Measurements from ENCODE around the gene EPB41L5. TPM values are rescaled to one million over a fixed set of nuclear protein-coding genes. Genes with fewer than 3 reads are reported as not detected.

EPB41L5 gene
- total and polyA plus RNA-seq, 9 of the 15 experiments (the other 6 are each of a cell fraction or from before 2014, with no cell fraction given) = 2.3 to 14.1 (median 8.2) TPM

DNA sequence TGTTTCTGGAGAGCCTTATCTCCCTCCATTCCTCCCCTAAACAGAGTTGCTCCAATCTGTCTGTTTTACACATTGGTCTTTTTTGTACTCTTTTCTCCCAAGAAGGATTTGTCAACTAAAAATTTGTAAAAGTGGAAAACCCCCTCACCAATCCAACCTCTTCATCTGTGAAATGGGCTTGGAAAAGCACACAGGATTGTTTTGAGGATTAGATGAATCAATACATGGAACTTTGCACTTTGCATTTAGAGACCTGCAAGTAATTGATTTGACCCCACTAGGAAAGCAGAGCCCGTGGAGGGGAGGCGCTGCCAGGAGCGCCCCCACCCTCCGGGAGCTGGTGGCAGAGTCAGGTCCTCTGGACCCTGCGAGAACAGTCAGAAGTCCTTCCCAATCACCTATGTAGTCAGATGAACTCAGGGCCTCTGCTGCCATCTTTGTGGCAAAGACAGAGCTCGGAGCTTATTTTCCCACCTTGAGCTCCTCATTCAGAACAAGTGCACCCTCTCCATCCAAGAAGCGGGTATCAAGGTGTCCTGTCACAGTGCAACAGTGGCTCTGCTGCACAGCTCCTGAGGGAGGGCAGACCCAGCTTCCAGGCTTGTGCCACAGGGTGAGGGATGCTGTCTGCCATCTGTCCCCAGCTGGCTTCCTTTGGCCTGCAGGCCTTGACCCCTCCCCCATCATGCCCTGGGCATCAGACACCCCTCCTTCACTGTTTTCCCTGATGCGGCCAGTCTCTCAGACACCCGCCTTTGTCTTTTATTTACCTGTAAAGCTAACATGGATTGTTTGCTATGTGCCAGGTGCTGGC lies 212.1 kb downstream of the EPB41L5 start:
- BruUV-seq (replicated peaks) = no TSS peak
- Histone ChIP-seq H3K9me3 (replicated peaks; ENCODE audit: control insufficient read depth, insufficient read depth, low read depth, low read length) (0 out of 2 replicates have a peak, but pooled peaks cover 2% of the 10 kb centered on the region), H3K9me1 (ENCODE audit: control insufficient read depth, insufficient read depth, low read length) (no peaks in the 10 kb centered on the region), H3K36me3 (ENCODE audit: control insufficient read depth, insufficient read depth, low read length) (peaks cover 22% of the 10 kb centered on the region), H3K4me1 (replicated peaks in 1 of 2; ENCODE audit: control insufficient read depth in 2 of 2, insufficient read depth in 2 of 2, low read length in 2 of 2) (peaks cover 34 to 37% of the 10 kb centered on the region in 2 experiments), H4K20me1 (replicated peaks; ENCODE audit: control insufficient read depth, insufficient read depth, low read length) (no peaks in the 10 kb centered on the region), H3K27me3 (ENCODE audit: control insufficient read depth in 2 of 2, insufficient read depth in 2 of 2, low read length in 2 of 2) (no peaks in the 10 kb centered on the region; a peak in 1 of 5 replicates), H3K9ac (ENCODE audit: insufficient read depth in 1 of 2, low read depth in 2 of 2, low read length in 2 of 2) (peak overlapping the region in 1 of 2 experiments; percentile 45; a peak in 1 of 4 replicates), H3K4me3 (no peak overlapping the region), H3K4me2 (ENCODE audit: insufficient read depth, low read length) (no peak overlapping the region), H3K27ac (ENCODE audit: extremely low read depth, low read depth, low read length) (no peak overlapping the region), H3K79me2 (ENCODE audit: control insufficient read depth, insufficient read depth, low read length) (peaks cover 28% of the 10 kb centered on the region), H2AFZ (ENCODE audit: low read depth, low read length) (no peak overlapping the region)
- ChIA-PET CTCF (ENCODE audit: low intra/inter-chr PET ratio) (no interaction called here), POLR2A (interaction anchor here (0.6 to 1.7 kb wide), 4 partner anchors 11 to 180 kb away, joined by 3 to 10 read pairs (median 4); no protein-coding TSS in a partner anchor)
- 79% methylated on average over 9 of the region's 9 CpGs for WGBS (ENCODE audit: insufficient coverage, low coverage, missing lambda C conversion rate)
- FAIRE-seq = no peak
- intact Hi-C loops (cut with micrococcal nuclease) (no loop called here), in situ Hi-C loops (cut with MboI) (no loop called here)
- no peak for DNase-seq (ENCODE audit: extremely low read depth in 1 of 4, low spot score in 3 of 4)
- no peak for ATAC-seq
- no peak for TF ChIP-seq HDAC2 (IDR thresholded peaks at IDR 0.05)
- TF ChIP-seq FOXA3 (CRISPR knock-in tag; conservative IDR thresholded peaks at IDR 0.05 in 1 of 2, IDR thresholded peaks at IDR 0.05 in 1 of 2) = no peak
- TF ChIP-seq PHB (CRISPR knock-in tag; IDR thresholded peaks at IDR 0.05) = no peak
- TF ChIP-seq, protein P1, sequence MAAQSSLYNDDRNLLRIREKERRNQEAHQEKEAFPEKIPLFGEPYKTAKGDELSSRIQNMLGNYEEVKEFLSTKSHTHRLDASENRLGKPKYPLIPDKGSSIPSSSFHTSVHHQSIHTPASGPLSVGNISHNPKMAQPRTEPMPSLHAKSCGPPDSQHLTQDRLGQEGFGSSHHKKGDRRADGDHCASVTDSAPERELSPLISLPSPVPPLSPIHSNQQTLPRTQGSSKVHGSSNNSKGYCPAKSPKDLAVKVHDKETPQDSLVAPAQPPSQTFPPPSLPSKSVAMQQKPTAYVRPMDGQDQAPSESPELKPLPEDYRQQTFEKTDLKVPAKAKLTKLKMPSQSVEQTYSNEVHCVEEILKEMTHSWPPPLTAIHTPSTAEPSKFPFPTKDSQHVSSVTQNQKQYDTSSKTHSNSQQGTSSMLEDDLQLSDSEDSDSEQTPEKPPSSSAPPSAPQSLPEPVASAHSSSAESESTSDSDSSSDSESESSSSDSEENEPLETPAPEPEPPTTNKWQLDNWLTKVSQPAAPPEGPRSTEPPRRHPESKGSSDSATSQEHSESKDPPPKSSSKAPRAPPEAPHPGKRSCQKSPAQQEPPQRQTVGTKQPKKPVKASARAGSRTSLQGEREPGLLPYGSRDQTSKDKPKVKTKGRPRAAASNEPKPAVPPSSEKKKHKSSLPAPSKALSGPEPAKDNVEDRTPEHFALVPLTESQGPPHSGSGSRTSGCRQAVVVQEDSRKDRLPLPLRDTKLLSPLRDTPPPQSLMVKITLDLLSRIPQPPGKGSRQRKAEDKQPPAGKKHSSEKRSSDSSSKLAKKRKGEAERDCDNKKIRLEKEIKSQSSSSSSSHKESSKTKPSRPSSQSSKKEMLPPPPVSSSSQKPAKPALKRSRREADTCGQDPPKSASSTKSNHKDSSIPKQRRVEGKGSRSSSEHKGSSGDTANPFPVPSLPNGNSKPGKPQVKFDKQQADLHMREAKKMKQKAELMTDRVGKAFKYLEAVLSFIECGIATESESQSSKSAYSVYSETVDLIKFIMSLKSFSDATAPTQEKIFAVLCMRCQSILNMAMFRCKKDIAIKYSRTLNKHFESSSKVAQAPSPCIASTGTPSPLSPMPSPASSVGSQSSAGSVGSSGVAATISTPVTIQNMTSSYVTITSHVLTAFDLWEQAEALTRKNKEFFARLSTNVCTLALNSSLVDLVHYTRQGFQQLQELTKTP (IDR thresholded peaks at IDR 0.05; ENCODE audit: low read depth in 1 of 2, partially characterized antibody in 2 of 2) = no peak
- TF ChIP-seq SMARCA4 (IDR thresholded peaks at IDR 0.05) = no peak
- no peak for TF ChIP-seq HOXB6 (CRISPR knock-in tag; IDR thresholded peaks at IDR 0.05; ENCODE audit: borderline replicate concordance)
- TF ChIP-seq, protein P2, sequence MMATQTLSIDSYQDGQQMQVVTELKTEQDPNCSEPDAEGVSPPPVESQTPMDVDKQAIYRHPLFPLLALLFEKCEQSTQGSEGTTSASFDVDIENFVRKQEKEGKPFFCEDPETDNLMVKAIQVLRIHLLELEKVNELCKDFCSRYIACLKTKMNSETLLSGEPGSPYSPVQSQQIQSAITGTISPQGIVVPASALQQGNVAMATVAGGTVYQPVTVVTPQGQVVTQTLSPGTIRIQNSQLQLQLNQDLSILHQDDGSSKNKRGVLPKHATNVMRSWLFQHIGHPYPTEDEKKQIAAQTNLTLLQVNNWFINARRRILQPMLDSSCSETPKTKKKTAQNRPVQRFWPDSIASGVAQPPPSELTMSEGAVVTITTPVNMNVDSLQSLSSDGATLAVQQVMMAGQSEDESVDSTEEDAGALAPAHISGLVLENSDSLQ (IDR thresholded peaks at IDR 0.05) = no peak
- no peak for TF ChIP-seq NCOA4 (IDR thresholded peaks at IDR 0.05; ENCODE audit: partially characterized antibody)
- TF ChIP-seq, protein P3, sequence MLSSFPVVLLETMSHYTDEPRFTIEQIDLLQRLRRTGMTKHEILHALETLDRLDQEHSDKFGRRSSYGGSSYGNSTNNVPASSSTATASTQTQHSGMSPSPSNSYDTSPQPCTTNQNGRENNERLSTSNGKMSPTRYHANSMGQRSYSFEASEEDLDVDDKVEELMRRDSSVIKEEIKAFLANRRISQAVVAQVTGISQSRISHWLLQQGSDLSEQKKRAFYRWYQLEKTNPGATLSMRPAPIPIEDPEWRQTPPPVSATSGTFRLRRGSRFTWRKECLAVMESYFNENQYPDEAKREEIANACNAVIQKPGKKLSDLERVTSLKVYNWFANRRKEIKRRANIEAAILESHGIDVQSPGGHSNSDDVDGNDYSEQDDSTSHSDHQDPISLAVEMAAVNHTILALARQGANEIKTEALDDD (IDR thresholded peaks at IDR 0.05) = no peak
- TF ChIP-seq MAFF (IDR thresholded peaks at IDR 0.05; ENCODE audit: low read length) = no peak
- TF ChIP-seq, protein P4, sequence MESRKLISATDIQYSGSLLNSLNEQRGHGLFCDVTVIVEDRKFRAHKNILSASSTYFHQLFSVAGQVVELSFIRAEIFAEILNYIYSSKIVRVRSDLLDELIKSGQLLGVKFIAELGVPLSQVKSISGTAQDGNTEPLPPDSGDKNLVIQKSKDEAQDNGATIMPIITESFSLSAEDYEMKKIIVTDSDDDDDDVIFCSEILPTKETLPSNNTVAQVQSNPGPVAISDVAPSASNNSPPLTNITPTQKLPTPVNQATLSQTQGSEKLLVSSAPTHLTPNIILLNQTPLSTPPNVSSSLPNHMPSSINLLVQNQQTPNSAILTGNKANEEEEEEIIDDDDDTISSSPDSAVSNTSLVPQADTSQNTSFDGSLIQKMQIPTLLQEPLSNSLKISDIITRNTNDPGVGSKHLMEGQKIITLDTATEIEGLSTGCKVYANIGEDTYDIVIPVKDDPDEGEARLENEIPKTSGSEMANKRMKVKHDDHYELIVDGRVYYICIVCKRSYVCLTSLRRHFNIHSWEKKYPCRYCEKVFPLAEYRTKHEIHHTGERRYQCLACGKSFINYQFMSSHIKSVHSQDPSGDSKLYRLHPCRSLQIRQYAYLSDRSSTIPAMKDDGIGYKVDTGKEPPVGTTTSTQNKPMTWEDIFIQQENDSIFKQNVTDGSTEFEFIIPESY (CRISPR knock-in tag; IDR thresholded peaks at IDR 0.05) = no peak
